Naive thymus-derived CD8-positive, alpha-beta T cell (primary cell): ENCODE results near the gene DSCAML1. TPM values are rescaled to one million over a fixed set of nuclear protein-coding genes. Genes with fewer than 3 reads are reported as not detected.

ENCODE experiments used
- ATAC-seq, 2 donors: fragments of 150-1000 bp; cut with Tn5 transposase in 1 of 2; sonication (Bioruptor Pico), chemical (Tn5 transposase) in 1 of 2; 1 replicate in 1 of 2; 2 replicates in 1 of 2; pipeline ENCODE4 v1.10.0; 2021; ENCODE audit warnings: mild to moderate bottlenecking in 2 of 2, moderate library complexity in 2 of 2
- POLR2A ChIA-PET: fragments of 350-600 bp; sonication (Branson Sonifier 250); formaldehyde crosslinking; loops from one replicate; lab custom pipeline; 2021; ENCODE audit warnings: antibody characterized with exemption; lab: Charles Lee
- DNase-seq, 10 donors: peaks; one replicate each; pipeline versions ENCODE4 v3.0.0 to v3.0.0-alpha.2; 2020 to 2022
- H3K27ac Mint-ChIP-seq, 10 donors: one replicate each; pipeline ENCODE4 v1.8.0; 2020 to 2022; ENCODE audit warnings: mild to moderate bottlenecking in 10 of 10, mixed read lengths in 10 of 10, moderate library complexity in 4 of 10, inconsistent platforms in 1 of 10
- H3K27me3 Mint-ChIP-seq, 5 donors: one replicate each; pipeline ENCODE4 v1.8.0; 2021 to 2022; ENCODE audit warnings: mixed read lengths in 5 of 5
- H3K36me3 Mint-ChIP-seq, 3 donors: one replicate each; pipeline ENCODE4 v1.8.0; 2020 to 2022; ENCODE audit warnings: mixed read lengths in 3 of 3, mild to moderate bottlenecking in 2 of 3, inconsistent platforms in 1 of 3
- H3K4me1 Mint-ChIP-seq, 4 donors: one replicate each; pipeline ENCODE4 v1.8.0; 2021 to 2022; ENCODE audit warnings: mixed read lengths in 4 of 4
- H3K4me3 Mint-ChIP-seq, 10 donors: one replicate each; pipeline ENCODE4 v1.8.0; 2020 to 2022; ENCODE audit warnings: mild to moderate bottlenecking in 10 of 10, mixed read lengths in 10 of 10, moderate library complexity in 6 of 10, inconsistent platforms in 1 of 10
- H3K9me3 Mint-ChIP-seq, 9 donors: one replicate each; pipeline ENCODE4 v1.8.0; 2020 to 2022; ENCODE audit warnings: mixed read lengths in 9 of 9, mild to moderate bottlenecking in 3 of 9, inconsistent platforms in 1 of 9, moderate library complexity in 1 of 9
- polyA plus RNA-seq, 3 donors: library from polyadenylated mRNA; unstranded; fragments of 300-500 nt; fragmentation: Illumina TruSeq; gene quantifications; one replicate each; pipeline ENCODE4 v1.2.3, GENCODE V29; 2021
- total RNA-seq, 8 experiments: library from RNA in 2 of 8; stranded (reverse) in 2 of 8; gene quantifications; one replicate each; pipeline ENCODE4 v1.2.3 and lab custom pipeline; 2021 to 2026

DSCAML1 gene
- total and polyA plus RNA-seq, 5 experiments from 2014 or later: 0.12 to 2.1 (median 0.15) TPM

GRCh38 chr11:117623831-117624271 is 173.2 kb downstream of the DSCAML1 start:
- Mint-ChIP-seq H3K4me3 (no peak overlapping the region), H3K27ac (no peak overlapping the region), H3K36me3 (peaks cover 0 to 5% (median 0%) of the 10 kb centered on the region in 3 donors), H3K9me3 (peaks cover 0 to 26% (median 6%) of the 10 kb centered on the region in 9 donors), H3K27me3 (peaks cover 0 to 16% (median 4%) of the 10 kb centered on the region in 5 donors), H3K4me1 (no peaks in the 10 kb centered on the region)
- POLR2A ChIA-PET: no interaction called here
- DNase-seq (no peak), ATAC-seq (no peak)

DNA sequence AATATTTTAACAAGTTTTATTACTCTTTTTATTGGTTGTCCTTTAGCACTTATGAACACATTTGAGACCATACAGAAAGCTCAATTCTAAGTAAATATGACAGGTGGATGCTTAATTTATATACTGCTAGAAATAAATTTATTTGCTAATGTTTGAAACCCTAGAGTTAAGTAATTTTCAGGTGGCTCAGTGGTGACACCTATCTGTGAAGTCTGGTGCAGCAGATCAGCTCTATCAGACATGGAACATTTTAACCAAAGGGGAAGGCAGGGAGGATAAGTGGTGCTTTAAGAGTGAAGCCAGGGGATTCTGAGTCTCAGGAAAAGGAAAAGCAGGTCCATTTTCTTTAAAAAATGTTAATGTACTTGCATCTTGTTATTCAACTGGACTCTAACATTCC is 175.8 kb downstream of the DSCAML1 start:
- H3K27ac Mint-ChIP-seq: no peak overlapping the region
- POLR2A ChIA-PET: no interaction called here
- H3K27me3 Mint-ChIP-seq: peaks cover 0 to 5% (median 0%) of the 10 kb centered on the region in 5 donors
- H3K4me3 Mint-ChIP-seq: no peak overlapping the region
- peaks cover 0 to 26% (median 6%) of the 10 kb centered on the region in 9 donors for H3K9me3 Mint-ChIP-seq
- ATAC-seq (no peak), DNase-seq (no peak)
- no peaks in the 10 kb centered on the region for H3K4me1 Mint-ChIP-seq
- peaks cover 0 to 5% (median 0%) of the 10 kb centered on the region in 3 donors for H3K36me3 Mint-ChIP-seq

DNA sequence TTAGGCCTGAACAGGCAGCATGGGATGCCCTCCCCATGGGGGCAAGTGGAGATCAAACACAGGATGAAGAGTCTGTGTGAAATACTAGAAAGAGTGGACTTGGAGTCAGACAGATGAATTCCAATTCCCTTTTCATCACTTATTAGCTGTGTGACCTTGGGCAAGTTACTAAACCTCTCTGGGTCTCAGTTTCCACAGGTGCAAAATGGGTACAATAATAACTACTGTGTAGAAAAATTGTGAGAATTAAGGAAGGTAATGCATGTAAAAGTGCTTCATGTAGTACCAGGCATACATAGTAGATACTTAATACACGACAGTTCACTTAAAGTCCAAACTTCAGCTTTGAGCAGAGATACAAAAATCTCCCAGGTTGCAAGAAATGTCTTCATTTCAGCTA is 176.4 kb downstream of the DSCAML1 start:
- Mint-ChIP-seq H3K27me3 (peaks cover 0 to 5% (median 0%) of the 10 kb centered on the region in 5 donors), H3K9me3 (peaks cover 0 to 26% (median 6%) of the 10 kb centered on the region in 9 donors), H3K4me1 (no peaks in the 10 kb centered on the region), H3K36me3 (peaks cover 0 to 5% (median 0%) of the 10 kb centered on the region in 3 donors), H3K27ac (no peak overlapping the region), H3K4me3 (no peak overlapping the region)
- ATAC-seq (no peak), DNase-seq (no peak)
- POLR2A ChIA-PET: no interaction called here

DNA sequence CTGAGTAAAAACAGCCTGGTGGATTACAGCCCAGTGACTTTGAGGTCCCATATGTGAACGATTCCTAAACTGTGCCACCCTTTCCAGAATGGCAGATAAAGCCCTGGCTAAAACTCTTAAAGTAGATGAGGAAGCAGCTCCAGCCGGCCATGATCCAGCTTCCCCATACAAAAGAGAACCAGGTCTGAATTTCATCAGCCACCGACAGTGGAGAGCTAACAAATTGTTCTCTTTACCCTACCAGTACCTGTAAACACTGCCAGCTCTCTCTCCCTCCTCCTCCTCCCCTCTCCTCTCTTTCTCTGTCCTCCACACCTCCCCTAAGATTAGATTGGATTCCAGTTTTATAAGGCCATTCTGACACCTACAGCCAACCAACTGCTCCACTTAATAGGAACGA is 176.9 kb downstream of the DSCAML1 start:
- POLR2A ChIA-PET: no interaction called here
- ATAC-seq: no peak
- no peak overlapping the region for H3K4me3 Mint-ChIP-seq
- no peaks in the 10 kb centered on the region for H3K4me1 Mint-ChIP-seq
- H3K27me3 Mint-ChIP-seq: peaks cover 0 to 5% (median 0%) of the 10 kb centered on the region in 5 donors
- peaks cover 0 to 5% (median 0%) of the 10 kb centered on the region in 3 donors for H3K36me3 Mint-ChIP-seq
- DNase-seq: no peak
- no peak overlapping the region for H3K27ac Mint-ChIP-seq
- peaks cover 0 to 26% (median 6%) of the 10 kb centered on the region in 9 donors for H3K9me3 Mint-ChIP-seq

GRCh38 chr11:117619661-117620060 is 177.4 kb downstream of the DSCAML1 start:
- H3K27ac Mint-ChIP-seq: no peak overlapping the region
- DNase-seq (no peak), ATAC-seq (no peak)
- H3K27me3 Mint-ChIP-seq: peaks cover 0 to 6% (median 0%) of the 10 kb centered on the region in 5 donors
- H3K4me3 Mint-ChIP-seq: no peak overlapping the region
- H3K4me1 Mint-ChIP-seq: no peaks in the 10 kb centered on the region
- POLR2A ChIA-PET: no interaction called here
- H3K9me3 Mint-ChIP-seq: peaks cover 0 to 26% (median 7%) of the 10 kb centered on the region in 9 donors
- peaks cover 0 to 5% (median 0%) of the 10 kb centered on the region in 3 donors for H3K36me3 Mint-ChIP-seq

GRCh38 chr11:117618982-117619355 is 178.0 kb downstream of the DSCAML1 start:
- POLR2A ChIA-PET: no interaction called here
- no peak for DNase-seq
- H3K27ac Mint-ChIP-seq: no peak overlapping the region
- no peak overlapping the region for H3K4me3 Mint-ChIP-seq
- peaks cover 0 to 5% (median 0%) of the 10 kb centered on the region in 3 donors for H3K36me3 Mint-ChIP-seq
- H3K27me3 Mint-ChIP-seq: peaks cover 0 to 13% (median 2%) of the 10 kb centered on the region in 5 donors
- peaks cover 0 to 26% (median 7%) of the 10 kb centered on the region in 9 donors for H3K9me3 Mint-ChIP-seq
- H3K4me1 Mint-ChIP-seq: no peaks in the 10 kb centered on the region
- no peak for ATAC-seq

- Mint-ChIP-seq H3K36me3 (peaks cover 0 to 5% (median 0%) of the 10 kb centered on the region in 3 donors), H3K9me3 (peaks cover 0 to 21% (median 7%) of the 10 kb centered on the region in 9 donors), H3K4me1 (no peaks in the 10 kb centered on the region), H3K27ac (no peak overlapping the region), H3K4me3 (no peak overlapping the region), H3K27me3 (peaks cover 0 to 14% (median 3%) of the 10 kb centered on the region in 5 donors)
- DNase-seq (no peak), ATAC-seq (no peak)
- POLR2A ChIA-PET: no interaction called here
Measured at GRCh38 chr11:117618302-117618981, 178.6 kb downstream of the DSCAML1 start.

DNA sequence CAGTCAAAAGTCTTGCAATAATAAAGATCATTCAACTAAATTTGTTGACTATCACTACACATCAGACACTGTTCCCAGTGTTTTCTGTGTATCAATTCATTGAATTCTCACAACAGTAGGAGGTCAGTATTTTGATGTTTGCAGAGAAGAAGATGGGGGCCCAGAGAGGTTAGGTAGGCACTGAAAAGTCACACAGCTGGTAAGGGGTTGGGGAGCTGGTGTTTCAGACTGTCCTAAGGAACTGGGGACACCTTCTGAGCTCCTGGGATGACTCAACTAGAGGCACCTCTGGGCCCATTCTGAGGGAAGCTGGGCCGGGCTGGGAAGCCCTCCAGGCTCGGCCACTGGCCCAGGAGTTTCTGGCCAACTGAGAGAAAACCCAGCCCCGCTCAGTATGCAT is 180.0 kb downstream of the DSCAML1 start:
- POLR2A ChIA-PET: no interaction called here
- Mint-ChIP-seq H3K36me3 (peaks cover 0 to 5% (median 0%) of the 10 kb centered on the region in 3 donors), H3K4me1 (no peaks in the 10 kb centered on the region), H3K27me3 (peaks cover 1 to 21% (median 10%) of the 10 kb centered on the region in 5 donors), H3K27ac (peak overlapping the region in 1 of 10 donors; percentile 39), H3K9me3 (peaks cover 0 to 13% (median 7%) of the 10 kb centered on the region in 9 donors), H3K4me3 (no peak overlapping the region)
- no peak for ATAC-seq
- DNase-seq: no peak

- Mint-ChIP-seq H3K4me3 (no peak overlapping the region), H3K9me3 (peaks cover 0 to 7% (median 0%) of the 10 kb centered on the region in 9 donors)
- POLR2A ChIA-PET: no interaction called here
Measured at GRCh38 chr11:117614728-117615127, 182.3 kb downstream of the DSCAML1 start.

DNA sequence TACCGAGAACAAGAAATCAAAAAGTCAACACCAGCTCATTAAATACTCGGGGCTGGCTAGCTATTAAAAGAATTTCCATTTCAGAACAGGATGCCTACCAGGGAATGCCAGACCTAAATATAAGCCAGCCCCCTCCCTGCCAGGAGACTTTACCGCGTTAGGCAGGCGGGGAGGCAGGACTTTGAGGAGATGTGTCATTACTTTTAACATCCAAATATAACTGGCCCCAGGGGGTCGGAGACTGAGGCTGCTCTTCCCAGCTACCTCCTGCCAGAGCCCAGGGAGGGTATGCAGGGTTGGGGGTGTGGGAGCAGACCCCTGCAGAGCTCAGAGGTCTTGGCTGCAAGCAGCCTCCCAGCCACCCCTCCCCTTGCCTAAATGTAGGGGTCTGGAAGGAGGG is 183.5 kb downstream of the DSCAML1 start:
- H3K27me3 Mint-ChIP-seq: peaks cover 2 to 26% (median 11%) of the 10 kb centered on the region in 5 donors
- POLR2A ChIA-PET: no interaction called here
- DNase-seq (no peak), ATAC-seq (no peak)
- H3K36me3 Mint-ChIP-seq: no peaks in the 10 kb centered on the region
- no peak overlapping the region for H3K27ac Mint-ChIP-seq
- H3K4me3 Mint-ChIP-seq: no peak overlapping the region
- H3K9me3 Mint-ChIP-seq: peaks cover 0 to 7% (median 0%) of the 10 kb centered on the region in 9 donors
- H3K4me1 Mint-ChIP-seq: no peaks in the 10 kb centered on the region

More at GRCh38 chr11:117614728-117615127, 182.3 kb downstream of the DSCAML1 start:
- DNase-seq (no peak), ATAC-seq (no peak)
- Mint-ChIP-seq H3K36me3 (no peaks in the 10 kb centered on the region), H3K27me3 (peaks cover 2 to 26% (median 11%) of the 10 kb centered on the region in 5 donors), H3K27ac (no peak overlapping the region), H3K4me1 (no peaks in the 10 kb centered on the region)

DNA sequence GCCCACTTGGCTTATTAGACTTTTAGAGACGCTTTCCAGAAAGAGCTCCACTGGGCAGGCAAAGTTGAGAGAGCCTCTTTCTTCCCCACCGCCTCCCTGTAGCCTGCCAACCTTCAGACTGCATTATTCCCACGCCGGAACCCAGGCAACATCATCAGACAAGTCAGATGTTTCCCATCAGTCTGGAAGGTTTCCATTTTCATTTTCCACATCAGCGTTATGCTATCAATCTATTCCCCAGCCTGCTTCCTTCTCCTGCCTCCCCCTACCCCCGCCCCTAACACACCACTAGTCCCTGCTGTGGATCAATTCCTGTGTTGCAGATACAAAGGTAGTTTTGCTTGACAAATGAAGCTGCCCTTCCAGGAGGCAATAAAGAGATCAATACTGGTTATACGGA is 184.8 kb downstream of the DSCAML1 start:
- H3K9me3 Mint-ChIP-seq: peaks cover 0 to 7% (median 0%) of the 10 kb centered on the region in 9 donors
- DNase-seq (no peak), ATAC-seq (no peak)
- no peak overlapping the region for H3K27ac Mint-ChIP-seq
- H3K36me3 Mint-ChIP-seq: no peaks in the 10 kb centered on the region
- peaks cover 2 to 21% (median 10%) of the 10 kb centered on the region in 5 donors for H3K27me3 Mint-ChIP-seq
- POLR2A ChIA-PET: no interaction called here
- no peaks in the 10 kb centered on the region for H3K4me1 Mint-ChIP-seq
- no peak overlapping the region for H3K4me3 Mint-ChIP-seq

DNA sequence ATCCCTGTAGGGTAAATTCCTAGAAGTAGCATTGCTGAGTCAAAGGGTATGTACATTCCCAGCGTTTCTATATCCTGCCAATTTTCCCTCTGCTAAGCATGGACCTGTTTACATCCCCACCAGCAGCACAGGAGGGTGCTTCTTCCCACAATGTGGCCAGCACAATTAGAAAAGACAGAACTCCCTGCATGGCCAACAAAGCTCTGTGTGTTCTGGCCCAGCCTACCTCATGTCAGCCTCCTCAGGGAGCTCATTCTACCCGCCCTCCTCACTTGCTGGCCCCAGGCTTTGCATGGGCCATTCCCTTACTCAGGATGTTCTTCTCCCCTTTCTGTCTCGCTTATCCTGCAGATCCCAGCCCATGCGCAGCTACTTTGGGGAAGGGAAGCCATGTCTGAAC is 186.1 kb downstream of the DSCAML1 start:
- POLR2A ChIA-PET: no interaction called here
- DNase-seq (no peak), ATAC-seq (no peak)
- H3K9me3 Mint-ChIP-seq: peaks cover 0 to 7% (median 0%) of the 10 kb centered on the region in 9 donors
- H3K27me3 Mint-ChIP-seq: peaks cover 2 to 21% (median 10%) of the 10 kb centered on the region in 5 donors
- H3K4me3 Mint-ChIP-seq: no peak overlapping the region
- peaks cover 4 to 7% (median 6%) of the 10 kb centered on the region in 4 donors for H3K4me1 Mint-ChIP-seq
- no peak overlapping the region for H3K27ac Mint-ChIP-seq
- no peaks in the 10 kb centered on the region for H3K36me3 Mint-ChIP-seq

- POLR2A ChIA-PET: no interaction called here
- ATAC-seq: no peak
- Mint-ChIP-seq H3K27me3 (peaks cover 2 to 21% (median 10%) of the 10 kb centered on the region in 5 donors), H3K4me3 (no peak overlapping the region), H3K4me1 (peaks cover 4 to 7% (median 6%) of the 10 kb centered on the region in 4 donors), H3K36me3 (no peaks in the 10 kb centered on the region), H3K27ac (no peak overlapping the region), H3K9me3 (peaks cover 0 to 5% (median 0%) of the 10 kb centered on the region in 9 donors)
- no peak for DNase-seq
Measured at GRCh38 chr11:117610045-117610444, 187.0 kb downstream of the DSCAML1 start.
